ENCODE results near the gene PLEKHA1.

DNA sequence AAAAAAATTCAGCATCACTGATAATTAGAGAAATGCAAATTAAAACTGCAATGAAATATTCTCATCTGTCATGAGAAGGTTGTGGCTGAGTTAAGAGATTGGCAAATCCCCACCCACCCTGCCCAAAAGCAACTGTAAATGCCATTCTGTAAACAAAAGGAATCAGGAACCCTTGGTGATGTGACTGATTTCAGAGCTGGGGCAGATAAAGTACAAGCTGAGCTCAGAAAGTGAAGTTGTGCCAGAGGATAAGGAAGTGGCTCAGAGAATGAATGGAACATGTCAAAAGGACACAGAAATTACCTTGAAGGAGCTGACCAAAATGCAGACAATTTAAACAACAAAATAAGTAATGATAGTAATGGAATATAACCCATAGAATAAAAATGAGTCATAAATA is 47.2 kb downstream of the PLEKHA1 start:
- TF ChIP-seq CTCF (IDR thresholded peaks at IDR 0.05; ENCODE audit: low read length) (no peak), EZH2 (IDR thresholded peaks at IDR 0.05; ENCODE audit: borderline replicate concordance, low read length) (no peak)

All from OCI-LY1 (cell line).